K562 (cell line): ENCODE data around the gene BFSP1. TPM values are rescaled to one million over a fixed set of nuclear protein-coding genes. Genes with fewer than 3 reads are reported as not detected.

Experiments used
- ATAC-seq: fragments of 200-7000 bp; cut with Tn5 transposase; 3 replicates; pipeline ENCODE4 v1.9.1; 2020; ENCODE audit warnings: moderate library complexity
- BruUV-seq: library from RNA; stranded (reverse); fragments of 400-500 nt; replicated peaks from 2 replicates; lab custom pipeline; 2021; lab: Mats Ljungman, UMichigan
- CTCF ChIA-PET: fragments of 300-600 bp; formaldehyde crosslinking; extraction: SDS; loops from one replicate; lab custom pipeline; 2021; ENCODE audit warnings: low intra/inter-chr PET ratio; lab: Yijun Ruan, JAX
- POLR2A ChIA-PET: fragments of 300-600, 350-650 bp; sonication (Branson Sonifier 250); formaldehyde crosslinking; extraction: SDS; loops from one replicate; lab custom pipeline; 2021; ENCODE audit warnings: antibody characterized with exemption, inconsistent platforms; lab: Yijun Ruan, JAX
- DNase-seq, 4 experiments: peaks; one replicate each; pipeline versions ENCODE4 v3.0.0 to v3.0.0-alpha.2; 2011 to 2018; ENCODE audit warnings: low spot score in 3 of 4, mixed read lengths in 3 of 4; ENCODE audit errors: extremely low read depth in 1 of 4
- FAIRE-seq: peaks from 2 replicates; lab custom pipeline; 2011; peaks lifted over from hg19 to GRCh38; lab: Jason Lieb, UNC
- H2AFZ ChIP-seq: 2 replicates; pipeline ENCODE4 v1.6.0; 2011; ENCODE audit warnings: low read depth, low read length, control low read depth, inconsistent platforms
- H3K27ac ChIP-seq: fragments of 200-600 bp; 3 replicates; pipeline ENCODE4 v1.8.0; 2011; ENCODE audit warnings: low read depth, mild to moderate bottlenecking, control low read depth, inconsistent platforms, low read length, moderate library complexity, mixed read lengths; ENCODE audit errors: extremely low read depth
- H3K27me3 ChIP-seq, 2 experiments: fragments of 300-600 bp in 1 of 2; 2 replicates in 1 of 2; 3 replicates in 1 of 2; pipeline versions ENCODE4 v1.6.0 to v1.8.0; 2011; ENCODE audit warnings: inconsistent platforms in 2 of 2, low read length in 2 of 2, mild to moderate bottlenecking in 1 of 2, mixed read lengths in 1 of 2, moderate library complexity in 1 of 2; ENCODE audit not compliant: control insufficient read depth in 2 of 2, insufficient read depth in 2 of 2
- H3K36me3 ChIP-seq: fragments of 300-600 bp; 3 replicates; pipeline ENCODE4 v1.8.0; 2011; ENCODE audit warnings: mild to moderate bottlenecking, low read length, inconsistent platforms; ENCODE audit not compliant: control insufficient read depth, insufficient read depth
- H3K4me1 ChIP-seq, 2 experiments: fragments of 200-600 bp in 1 of 2; replicated peaks in 1 of 2; 2 replicates in 1 of 2; 3 replicates in 1 of 2; pipeline versions ENCODE4 v1.5.1 to v1.8.0; 2011; ENCODE audit warnings: inconsistent platforms in 2 of 2, low read length in 2 of 2, mild to moderate bottlenecking in 1 of 2, mixed read lengths in 1 of 2, moderate library complexity in 1 of 2; ENCODE audit not compliant: control insufficient read depth in 2 of 2, insufficient read depth in 2 of 2
- H3K4me2 ChIP-seq: 2 replicates; pipeline ENCODE4 v1.6.1; 2011; ENCODE audit warnings: low read length, control low read depth, inconsistent platforms, mixed read lengths; ENCODE audit not compliant: insufficient read depth
- H3K4me3 ChIP-seq: fragments of 200-600 bp; sonication (generic), shearing (Covaris generic); 2 replicates; pipeline ENCODE4 v1.5.1; 2016; ENCODE audit warnings: control low read depth, inconsistent platforms
- H3K79me2 ChIP-seq: fragments of 200-600 bp; 3 replicates; pipeline ENCODE4 v1.8.0; 2011; ENCODE audit warnings: low read length, inconsistent platforms; ENCODE audit not compliant: control insufficient read depth, insufficient read depth
- H3K9ac ChIP-seq, 2 experiments: 2 replicates each; pipeline versions ENCODE4 v1.6.0 to v1.6.1; 2011; ENCODE audit warnings: low read depth in 2 of 2, low read length in 2 of 2, control low read depth in 1 of 2, inconsistent platforms in 1 of 2, mild to moderate bottlenecking in 1 of 2, mixed read lengths in 1 of 2; ENCODE audit not compliant: insufficient read depth in 1 of 2
- H3K9me1 ChIP-seq: one replicate; pipeline ENCODE4 v1.6.0; 2011; ENCODE audit warnings: inconsistent platforms, mild to moderate bottlenecking, low read length, moderate library complexity; ENCODE audit not compliant: control insufficient read depth, insufficient read depth
- H3K9me3 ChIP-seq: replicated peaks from 2 replicates; pipeline ENCODE4 v1.5.1; 2011; ENCODE audit warnings: low read depth, low read length, inconsistent platforms; ENCODE audit not compliant: control insufficient read depth, insufficient read depth
- H4K20me1 ChIP-seq: replicated peaks from 2 replicates; pipeline ENCODE4 v1.6.1; 2011; ENCODE audit warnings: low read length, inconsistent platforms, mixed read lengths; ENCODE audit not compliant: control insufficient read depth, insufficient read depth
- ELF1 ChIP-seq: fragments of 200-800 bp; sonication (Bioruptor generic); IDR thresholded peaks from 2 replicates; pipeline ENCODE4 v1.6.1; 2016; ENCODE audit warnings: missing genetic modification characterization, missing compliant biosample characterization
- FOXA1 ChIP-seq: fragments of 450-650 bp; IDR thresholded peaks from 2 replicates; pipeline ENCODE4 v1.6.1; 2016; ENCODE audit warnings: mild to moderate bottlenecking, borderline replicate concordance
- HNRNPUL1 ChIP-seq: fragments of 200-400 bp; formaldehyde crosslinking; IDR thresholded peaks from 2 replicates; pipeline ENCODE4 v1.6.1; 2017; ENCODE audit warnings: low read length
- ID3 ChIP-seq, 2 experiments: fragments of 250-450 bp in 1 of 2; fragments of 450-650 bp in 1 of 2; sonication (Bioruptor Pico) in 1 of 2; IDR thresholded peaks; 2 replicates each; pipeline versions ENCODE4 v1.6.1 to v1.8.0; 2016 to 2021; ENCODE audit warnings: mild to moderate bottlenecking in 2 of 2, moderate library complexity in 2 of 2, missing compliant biosample characterization in 1 of 2, missing genetic modification characterization in 1 of 2
- KDM2B ChIP-seq: fragments of 250-450 bp; sonication (Bioruptor Pico); IDR thresholded peaks from 2 replicates; pipeline ENCODE4 v1.8.0; 2021; ENCODE audit warnings: mild to moderate bottlenecking, moderate library complexity
- MCM2 ChIP-seq: fragments of 450-650 bp; IDR thresholded peaks from 2 replicates; pipeline ENCODE4 v1.6.1; 2017; ENCODE audit warnings: low read depth, mild to moderate bottlenecking
- SRSF1 ChIP-seq: fragments of 200-400 bp; formaldehyde crosslinking; IDR thresholded peaks from 2 replicates; pipeline ENCODE4 v1.6.1; 2017; ENCODE audit warnings: mild to moderate bottlenecking, low read depth, low read length, moderate library complexity
- ZNF124 ChIP-seq: sonication (generic); formaldehyde crosslinking; IDR thresholded peaks from 2 replicates; pipeline ENCODE4 v1.8.1; 2022; ENCODE audit warnings: missing genetic modification reagents
- ZNF280B ChIP-seq: fragments of 250-450 bp; sonication (Bioruptor Pico); IDR thresholded peaks from 2 replicates; pipeline ENCODE4 v1.5.1; 2021; ENCODE audit warnings: mild to moderate bottlenecking
- ZNF282 ChIP-seq: sonication (generic); formaldehyde crosslinking; IDR thresholded peaks from 2 replicates; pipeline ENCODE4 v1.8.1; 2023; ENCODE audit warnings: missing genetic modification reagents
- ZNF41 ChIP-seq: fragments of 250-450 bp; sonication (Bioruptor Pico); conservative IDR thresholded peaks from 2 replicates; pipeline ENCODE4 v1.4.0; 2020; ENCODE audit warnings: mild to moderate bottlenecking
- ZNF512 ChIP-seq: IDR thresholded peaks from 2 replicates; pipeline ENCODE4 v1.6.1; 2016; ENCODE audit warnings: missing genetic modification characterization, missing compliant biosample characterization
- ZNF75A ChIP-seq: fragments of 450-650 bp; formaldehyde crosslinking; IDR thresholded peaks from 2 replicates; pipeline ENCODE4 v1.4.0; 2020; ENCODE audit warnings: mild to moderate bottlenecking
- WGBS: fragments of 100-300 bp; shearing (Covaris generic); methylation state at CpG from one replicate; pipeline ENCODE4 v1.1.6; 2016; ENCODE audit warnings: low coverage, mixed read lengths; ENCODE audit not compliant: insufficient coverage; ENCODE audit errors: missing lambda C conversion rate; 5-methylcytosine and 5-hydroxymethylcytosine counted together
- in situ Hi-C: fragments of 300-500 bp; cut with MboI; formaldehyde crosslinking; loops from 4 replicates; pipeline ENCODE4 v1.15.0; 2018; ENCODE audit warnings: inconsistent platforms, mixed read lengths
- intact Hi-C: fragments of 100-400 bp; cut with micrococcal nuclease; formaldehyde crosslinking; loops from 2 replicates; pipeline ENCODE4 v1.14.2; 2022
- polyA plus RNA-seq, 8 experiments: library from polyadenylated mRNA; depleted of rRNA in 4 of 8; stranded (reverse) in 5 of 8; unstranded in 3 of 8; fragments of >200 nt; fragmentation: Nextera tagmentation in 2 of 8; fragmentation: Illumina TruSeq in 1 of 8; extraction: Ambion mirVana in 2 of 8; extraction: Trizol in 1 of 8; gene quantifications; 2 replicates each; pipeline versions ENCODE4 v1.2.1 to v1.2.3, GENCODE V29; 2011 to 2014; ENCODE audit warnings: inconsistent platforms in 1 of 8, missing spikeins in 1 of 8
- total RNA-seq, 7 experiments: library from RNA; depleted of rRNA in 6 of 7; stranded (reverse); fragments of >200 nt in 6 of 7; fragmentation: Illumina TruSeq in 2 of 7; extraction: Trizol in 2 of 7; gene quantifications; 2 replicates each; pipeline versions ENCODE4 v1.2.1 to v1.2.3, GENCODE V29; 2011 to 2021; ENCODE audit warnings: low replicate concordance in 1 of 7

Gene BFSP1
- total and polyA plus RNA-seq, 9 of the 15 experiments (the other 6 are each of a cell fraction or from before 2014, with no cell fraction given): 0.09 to 0.86 (median 0.40) TPM

- peaks cover 5 to 17% of the 10 kb centered on the region in 2 experiments; a peak in 4 of 5 replicates for H3K27me3 ChIP-seq
- DNase-seq (no peak), FAIRE-seq (no peak), ATAC-seq (0 out of 3 replicates have a peak, but pooled peaks have one; percentile 27)
- no peaks in the 10 kb centered on the region for H3K4me1 ChIP-seq
- H4K20me1 ChIP-seq: no peaks in the 10 kb centered on the region
- H3K9me3 ChIP-seq: no peaks in the 10 kb centered on the region
- no TSS peak for BruUV-seq
- ChIA-PET POLR2A (no interaction called here), CTCF (no interaction called here)
- TF ChIP-seq FOXA1: no peak
- TF ChIP-seq SRSF1: no peak
- TF ChIP-seq ZNF512: no peak
- in situ Hi-C loops: no loop called here
- no peak overlapping the region for H3K9ac ChIP-seq
- WGBS: 33% methylated on average over 22 of the region's 23 CpGs
- no peak overlapping the region for H3K4me2 ChIP-seq
- intact Hi-C loops: no loop called here
- no peak overlapping the region for H3K4me3 ChIP-seq
- no peaks in the 10 kb centered on the region for H3K9me1 ChIP-seq
- H2AFZ ChIP-seq: no peak overlapping the region
- H3K36me3 ChIP-seq: no peaks in the 10 kb centered on the region
- no peaks in the 10 kb centered on the region for H3K79me2 ChIP-seq
- H3K27ac ChIP-seq: no peak overlapping the region
Observed at GRCh38 chr20:17479063-17479657, 52.0 kb downstream of the BFSP1 start.

- H3K27ac ChIP-seq: no peak overlapping the region
- H3K36me3 ChIP-seq: no peaks in the 10 kb centered on the region
- no peaks in the 10 kb centered on the region for H3K9me1 ChIP-seq
- H3K79me2 ChIP-seq: no peaks in the 10 kb centered on the region
- DNase-seq (no peak), ATAC-seq (no peak), FAIRE-seq (no peak)
- H3K4me1 ChIP-seq: no peaks in the 10 kb centered on the region
- in situ Hi-C loops: no loop called here
- CTCF ChIA-PET: no interaction called here
- POLR2A ChIA-PET: no interaction called here
- H3K4me3 ChIP-seq: no peak overlapping the region
- intact Hi-C loops: no loop called here
- no peak overlapping the region for H3K4me2 ChIP-seq
- no peak overlapping the region for H2AFZ ChIP-seq
- no TSS peak for BruUV-seq
- no peaks in the 10 kb centered on the region for H3K9me3 ChIP-seq
- H3K9ac ChIP-seq: no peak overlapping the region
- H4K20me1 ChIP-seq: no peaks in the 10 kb centered on the region
- WGBS: 0% methylated on average over 6 of the region's 6 CpGs
- peaks cover 0 to 21% of the 10 kb centered on the region in 2 experiments; a peak in 2 of 5 replicates for H3K27me3 ChIP-seq
- no peak for TF ChIP-seq ZNF280B (CRISPR knock-in tag)
- no peak for TF ChIP-seq HNRNPUL1
- no peak for TF ChIP-seq ZNF75A
- no peak for TF ChIP-seq ZNF282 (CRISPR knock-in tag)
- no peak for TF ChIP-seq ZNF124 (CRISPR knock-in tag)
- TF ChIP-seq ZNF41 (CRISPR knock-in tag): no peak
- TF ChIP-seq MCM2: no peak
- no peak for TF ChIP-seq ID3 (CRISPR knock-in tag; IDR thresholded peaks at IDR 0.05)
- TF ChIP-seq ID3 (tag; IDR thresholded peaks at IDR 0.05): no peak
- no peak for TF ChIP-seq ELF1 (tag)
- no peak for TF ChIP-seq KDM2B (CRISPR knock-in tag)
Observed at GRCh38 chr20:17473659-17474058, 57.5 kb downstream of the BFSP1 start.
